SK-N-SH treated with all-trans-retinoic acid at 6 μM for 48 hours (cell line): ENCODE data around the gene LIME1.

Source experiments
- ATAC-seq: fragments of 200-7000 bp; cut with Tn5 transposase; 3 replicates; pipeline ENCODE4 v1.9.1; 2020; ENCODE audit warnings: mild to moderate bottlenecking, moderate library complexity
- ARNTL ChIP-seq: fragments of 450-650 bp; formaldehyde crosslinking; IDR thresholded peaks from 2 replicates; pipeline ENCODE4 v1.5.0; 2020; ENCODE audit warnings: low read depth, mild to moderate bottlenecking, moderate library complexity, borderline replicate concordance
- BACH2 ChIP-seq: fragments of 250-450 bp; sonication (Bioruptor Pico); IDR thresholded peaks from 2 replicates; pipeline ENCODE4 v1.9.0; 2021; ENCODE audit warnings: mild to moderate bottlenecking, borderline replicate concordance
- CSDC2 ChIP-seq: fragments of 250-450 bp; sonication (Bioruptor Pico); IDR thresholded peaks from 2 replicates; pipeline ENCODE4 v1.5.0; 2020; ENCODE audit warnings: mild to moderate bottlenecking, moderate library complexity
- ESRRG ChIP-seq: fragments of 250-450 bp; sonication (Bioruptor Pico); IDR thresholded peaks from 2 replicates; pipeline ENCODE4 v1.6.1; 2021; ENCODE audit warnings: mild to moderate bottlenecking
- GLIS3 ChIP-seq: fragments of 250-450 bp; sonication (Bioruptor Pico); IDR thresholded peaks from 2 replicates; pipeline ENCODE4 v1.5.0; 2020; ENCODE audit warnings: mild to moderate bottlenecking, moderate library complexity
- ISL1 ChIP-seq: fragments of 250-450 bp; sonication (Bioruptor Pico); IDR thresholded peaks from 2 replicates; pipeline ENCODE4 v2.1.2; 2022; ENCODE audit warnings: mild to moderate bottlenecking, moderate library complexity
- OSR1 ChIP-seq: fragments of 250-450 bp; sonication (Bioruptor Pico); IDR thresholded peaks from 2 replicates; pipeline ENCODE4 v1.8.0; 2022; ENCODE audit warnings: moderate library complexity, mild to moderate bottlenecking, inconsistent platforms
- PPARA ChIP-seq: fragments of 250-450 bp; sonication (Bioruptor Pico); IDR thresholded peaks from 2 replicates; pipeline ENCODE4 v1.5.0; 2020; ENCODE audit warnings: mild to moderate bottlenecking, borderline replicate concordance
- RARB ChIP-seq: fragments of 250-450 bp; sonication (Bioruptor Pico); IDR thresholded peaks from 2 replicates; pipeline ENCODE4 v1.8.0; 2021; ENCODE audit warnings: mild to moderate bottlenecking, moderate library complexity
- SNAI2 ChIP-seq: fragments of 250-450 bp; sonication (Bioruptor Pico); IDR thresholded peaks from 2 replicates; pipeline ENCODE4 v1.5.0; 2020; ENCODE audit warnings: mild to moderate bottlenecking, moderate library complexity
- TCF4 ChIP-seq: fragments of 250-450 bp; sonication (Bioruptor Pico); IDR thresholded peaks from 2 replicates; pipeline ENCODE4 v1.8.0; 2021; ENCODE audit warnings: mild to moderate bottlenecking, moderate library complexity, borderline replicate concordance
- TOX ChIP-seq: fragments of 250-450 bp; sonication (Bioruptor Pico); IDR thresholded peaks from 2 replicates; pipeline ENCODE4 v1.8.0; 2021; ENCODE audit warnings: mild to moderate bottlenecking, moderate library complexity, borderline replicate concordance
- ZFP30 ChIP-seq: fragments of 450-650 bp; formaldehyde crosslinking; IDR thresholded peaks from 2 replicates; pipeline ENCODE4 v1.5.0; 2022; ENCODE audit warnings: mild to moderate bottlenecking, moderate library complexity
- ZNF565 ChIP-seq: fragments of 450-650 bp; formaldehyde crosslinking; conservative IDR thresholded peaks from 2 replicates; pipeline ENCODE4 v1.5.0; 2020; ENCODE audit warnings: low read depth, mild to moderate bottlenecking, moderate library complexity
- ZNF8 ChIP-seq: fragments of 450-650 bp; formaldehyde crosslinking; IDR thresholded peaks from 2 replicates; pipeline ENCODE4 v1.5.0; 2020; ENCODE audit warnings: mild to moderate bottlenecking, moderate library complexity
- TF ChIP-seq, protein P1 (sequence below): fragments of 250-450 bp; sonication (Bioruptor Pico); IDR thresholded peaks from 2 replicates; pipeline ENCODE4 v1.8.0; 2020; ENCODE audit warnings: mild to moderate bottlenecking, moderate library complexity, borderline replicate concordance
- TF ChIP-seq, protein P2 (sequence below): fragments of 250-450 bp; sonication (Bioruptor Pico); IDR thresholded peaks from 2 replicates; pipeline ENCODE4 v1.5.1; 2021; ENCODE audit warnings: mild to moderate bottlenecking, moderate library complexity
- TF ChIP-seq, protein P3 (sequence below): fragments of 250-450 bp; sonication (Bioruptor Pico); IDR thresholded peaks from 2 replicates; pipeline ENCODE4 v1.8.0; 2021; ENCODE audit warnings: low read depth, mild to moderate bottlenecking, moderate library complexity, borderline replicate concordance
- TF ChIP-seq, protein P4 (sequence below): fragments of 250-450 bp; sonication (Bioruptor Pico); IDR thresholded peaks from 2 replicates; pipeline ENCODE4 v1.5.0; 2020; ENCODE audit warnings: mild to moderate bottlenecking, moderate library complexity

The LIME1 gene

DNA sequence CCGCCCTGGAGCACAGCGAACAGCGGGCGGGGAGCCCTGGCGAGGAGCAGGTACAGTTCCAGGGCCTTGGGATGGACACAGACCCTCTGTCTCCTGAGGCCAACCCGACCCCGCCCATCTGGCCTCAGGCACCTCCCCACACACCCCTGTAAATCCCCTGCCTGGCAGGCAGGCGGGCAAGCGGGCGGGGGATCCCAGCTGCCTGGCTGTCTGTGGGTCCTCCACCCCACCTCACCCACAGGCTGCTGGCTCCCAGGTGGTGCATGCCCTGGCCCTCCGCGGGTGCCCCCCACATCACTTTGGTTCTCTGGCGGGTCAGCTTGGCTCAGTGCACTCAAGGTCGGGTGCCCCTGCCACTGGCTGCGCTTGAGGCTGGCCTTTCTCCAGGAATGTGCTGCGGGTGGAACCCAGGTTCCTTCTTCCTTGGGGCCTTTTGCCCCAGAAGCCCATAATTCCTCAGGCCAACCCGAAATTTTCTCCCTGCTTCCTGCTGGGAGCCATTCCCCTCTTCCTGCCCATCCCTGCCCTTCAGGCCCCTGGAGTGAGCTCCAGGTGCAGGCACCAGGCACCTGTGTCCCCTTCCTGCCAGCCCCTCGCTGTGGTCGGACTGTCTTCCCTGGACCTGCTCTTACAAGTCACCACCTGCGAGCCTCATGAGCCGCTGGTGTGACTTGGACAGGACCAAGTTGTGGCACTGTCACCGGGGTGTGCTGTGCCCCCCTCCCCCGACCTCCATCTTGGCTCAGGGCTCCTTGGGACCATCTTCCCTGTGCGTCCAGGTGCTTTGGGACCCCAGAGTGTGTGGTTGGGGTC is 45.4 kb upstream of the LIME1 start (continued):
- TF ChIP-seq, protein P1, sequence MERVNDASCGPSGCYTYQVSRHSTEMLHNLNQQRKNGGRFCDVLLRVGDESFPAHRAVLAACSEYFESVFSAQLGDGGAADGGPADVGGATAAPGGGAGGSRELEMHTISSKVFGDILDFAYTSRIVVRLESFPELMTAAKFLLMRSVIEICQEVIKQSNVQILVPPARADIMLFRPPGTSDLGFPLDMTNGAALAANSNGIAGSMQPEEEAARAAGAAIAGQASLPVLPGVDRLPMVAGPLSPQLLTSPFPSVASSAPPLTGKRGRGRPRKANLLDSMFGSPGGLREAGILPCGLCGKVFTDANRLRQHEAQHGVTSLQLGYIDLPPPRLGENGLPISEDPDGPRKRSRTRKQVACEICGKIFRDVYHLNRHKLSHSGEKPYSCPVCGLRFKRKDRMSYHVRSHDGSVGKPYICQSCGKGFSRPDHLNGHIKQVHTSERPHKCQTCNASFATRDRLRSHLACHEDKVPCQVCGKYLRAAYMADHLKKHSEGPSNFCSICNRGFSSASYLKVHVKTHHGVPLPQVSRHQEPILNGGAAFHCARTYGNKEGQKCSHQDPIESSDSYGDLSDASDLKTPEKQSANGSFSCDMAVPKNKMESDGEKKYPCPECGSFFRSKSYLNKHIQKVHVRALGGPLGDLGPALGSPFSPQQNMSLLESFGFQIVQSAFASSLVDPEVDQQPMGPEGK (CRISPR knock-in tag): no peak
- no peak for TF ChIP-seq ISL1
- no peak for TF ChIP-seq GLIS3 (CRISPR knock-in tag)
- no peak for TF ChIP-seq BACH2 (CRISPR knock-in tag)
- no peak for TF ChIP-seq SNAI2 (CRISPR knock-in tag)
- TF ChIP-seq TOX (CRISPR knock-in tag): no peak
- no peak for TF ChIP-seq RARB (CRISPR knock-in tag)

DNA sequence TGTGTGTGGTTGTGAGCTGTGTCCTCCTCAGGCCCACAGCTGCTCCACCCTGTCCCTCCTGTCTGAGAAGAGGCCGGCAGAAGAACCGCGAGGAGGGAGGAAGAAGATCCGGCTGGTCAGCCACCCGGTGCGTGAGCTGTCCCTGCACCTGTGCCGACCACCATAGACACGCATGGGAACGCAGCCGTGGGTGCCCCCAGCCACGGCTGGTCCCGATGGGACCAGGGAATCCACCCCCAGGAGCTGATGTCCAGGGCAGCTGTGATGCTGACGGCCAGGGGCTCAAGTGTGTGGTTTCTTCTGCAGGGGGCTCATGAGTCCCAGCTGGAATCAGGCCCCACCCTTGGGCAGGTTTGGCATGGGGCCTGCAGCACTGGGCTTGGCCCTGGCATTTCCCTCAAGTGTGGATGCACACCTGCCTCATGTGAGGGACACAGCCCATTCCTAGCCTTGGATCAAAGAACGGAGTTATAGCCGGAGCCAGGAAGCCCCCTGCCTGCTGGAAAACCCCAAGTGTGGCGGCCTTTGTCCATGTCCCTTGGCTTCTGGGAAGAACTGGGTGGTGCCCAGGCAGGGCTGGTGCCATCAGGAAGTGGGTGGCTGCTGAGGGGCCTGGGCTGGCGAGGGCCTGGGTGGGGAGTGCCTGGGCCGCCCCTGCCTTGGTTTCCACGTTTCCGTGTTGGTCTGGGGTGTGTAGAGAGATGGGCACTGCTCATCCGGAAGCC is 44.6 kb upstream of the LIME1 start:
- TF ChIP-seq, protein P2, sequence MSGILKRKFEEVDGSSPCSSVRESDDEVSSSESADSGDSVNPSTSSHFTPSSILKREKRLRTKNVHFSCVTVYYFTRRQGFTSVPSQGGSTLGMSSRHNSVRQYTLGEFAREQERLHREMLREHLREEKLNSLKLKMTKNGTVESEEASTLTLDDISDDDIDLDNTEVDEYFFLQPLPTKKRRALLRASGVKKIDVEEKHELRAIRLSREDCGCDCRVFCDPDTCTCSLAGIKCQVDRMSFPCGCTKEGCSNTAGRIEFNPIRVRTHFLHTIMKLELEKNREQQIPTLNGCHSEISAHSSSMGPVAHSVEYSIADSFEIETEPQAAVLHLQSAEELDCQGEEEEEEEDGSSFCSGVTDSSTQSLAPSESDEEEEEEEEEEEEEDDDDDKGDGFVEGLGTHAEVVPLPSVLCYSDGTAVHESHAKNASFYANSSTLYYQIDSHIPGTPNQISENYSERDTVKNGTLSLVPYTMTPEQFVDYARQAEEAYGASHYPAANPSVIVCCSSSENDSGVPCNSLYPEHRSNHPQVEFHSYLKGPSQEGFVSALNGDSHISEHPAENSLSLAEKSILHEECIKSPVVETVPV (CRISPR knock-in tag): no peak
- TF ChIP-seq ZNF565 (CRISPR knock-in tag): no peak
- TF ChIP-seq TOX (CRISPR knock-in tag): no peak
- no peak for TF ChIP-seq ZFP30 (CRISPR knock-in tag)
- TF ChIP-seq TCF4 (CRISPR knock-in tag): no peak
- TF ChIP-seq PPARA (CRISPR knock-in tag): no peak
- TF ChIP-seq OSR1: no peak
- no peak for TF ChIP-seq BACH2 (CRISPR knock-in tag)
- TF ChIP-seq ARNTL (CRISPR knock-in tag): no peak
- TF ChIP-seq, protein P3, sequence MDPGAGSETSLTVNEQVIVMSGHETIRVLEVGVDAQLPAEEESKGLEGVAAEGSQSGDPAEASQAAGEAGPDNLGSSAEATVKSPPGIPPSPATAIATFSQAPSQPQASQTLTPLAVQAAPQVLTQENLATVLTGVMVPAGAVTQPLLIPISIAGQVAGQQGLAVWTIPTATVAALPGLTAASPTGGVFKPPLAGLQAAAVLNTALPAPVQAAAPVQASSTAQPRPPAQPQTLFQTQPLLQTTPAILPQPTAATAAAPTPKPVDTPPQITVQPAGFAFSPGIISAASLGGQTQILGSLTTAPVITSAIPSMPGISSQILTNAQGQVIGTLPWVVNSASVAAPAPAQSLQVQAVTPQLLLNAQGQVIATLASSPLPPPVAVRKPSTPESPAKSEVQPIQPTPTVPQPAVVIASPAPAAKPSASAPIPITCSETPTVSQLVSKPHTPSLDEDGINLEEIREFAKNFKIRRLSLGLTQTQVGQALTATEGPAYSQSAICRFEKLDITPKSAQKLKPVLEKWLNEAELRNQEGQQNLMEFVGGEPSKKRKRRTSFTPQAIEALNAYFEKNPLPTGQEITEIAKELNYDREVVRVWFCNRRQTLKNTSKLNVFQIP (CRISPR knock-in tag): no peak
- TF ChIP-seq ZNF8 (CRISPR knock-in tag): no peak
- TF ChIP-seq RARB (CRISPR knock-in tag): no peak
- TF ChIP-seq CSDC2 (CRISPR knock-in tag): no peak
- TF ChIP-seq, protein P4, sequence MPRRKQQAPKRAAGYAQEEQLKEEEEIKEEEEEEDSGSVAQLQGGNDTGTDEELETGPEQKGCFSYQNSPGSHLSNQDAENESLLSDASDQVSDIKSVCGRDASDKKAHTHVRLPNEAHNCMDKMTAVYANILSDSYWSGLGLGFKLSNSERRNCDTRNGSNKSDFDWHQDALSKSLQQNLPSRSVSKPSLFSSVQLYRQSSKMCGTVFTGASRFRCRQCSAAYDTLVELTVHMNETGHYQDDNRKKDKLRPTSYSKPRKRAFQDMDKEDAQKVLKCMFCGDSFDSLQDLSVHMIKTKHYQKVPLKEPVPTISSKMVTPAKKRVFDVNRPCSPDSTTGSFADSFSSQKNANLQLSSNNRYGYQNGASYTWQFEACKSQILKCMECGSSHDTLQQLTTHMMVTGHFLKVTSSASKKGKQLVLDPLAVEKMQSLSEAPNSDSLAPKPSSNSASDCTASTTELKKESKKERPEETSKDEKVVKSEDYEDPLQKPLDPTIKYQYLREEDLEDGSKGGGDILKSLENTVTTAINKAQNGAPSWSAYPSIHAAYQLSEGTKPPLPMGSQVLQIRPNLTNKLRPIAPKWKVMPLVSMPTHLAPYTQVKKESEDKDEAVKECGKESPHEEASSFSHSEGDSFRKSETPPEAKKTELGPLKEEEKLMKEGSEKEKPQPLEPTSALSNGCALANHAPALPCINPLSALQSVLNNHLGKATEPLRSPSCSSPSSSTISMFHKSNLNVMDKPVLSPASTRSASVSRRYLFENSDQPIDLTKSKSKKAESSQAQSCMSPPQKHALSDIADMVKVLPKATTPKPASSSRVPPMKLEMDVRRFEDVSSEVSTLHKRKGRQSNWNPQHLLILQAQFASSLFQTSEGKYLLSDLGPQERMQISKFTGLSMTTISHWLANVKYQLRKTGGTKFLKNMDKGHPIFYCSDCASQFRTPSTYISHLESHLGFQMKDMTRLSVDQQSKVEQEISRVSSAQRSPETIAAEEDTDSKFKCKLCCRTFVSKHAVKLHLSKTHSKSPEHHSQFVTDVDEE (CRISPR knock-in tag): no peak
- no peak for TF ChIP-seq ESRRG
- TF ChIP-seq, protein P1 (CRISPR knock-in tag): no peak
- TF ChIP-seq, all 23 proteins: peak for 0
- ATAC-seq: no peak
